CD4-positive, alpha-beta T cell treated with Interleukin-4 for 4 hours (primary cell): Measurements from ENCODE around the gene ZNF841.
"Not testable (repeated sequence)": the region's sequence is repeated elsewhere in the genome, so short reads cannot be mapped to it uniquely, and the experiment has no call there.

ENCODE experiments used
- DNase-seq: peaks from one replicate; pipeline ENCODE4 v3.0.0-alpha.2; 2020

ZNF841 gene

GRCh38 chr19:52095172-52096014 is at the start of gene ZNF841:
ZNF841 (minus strand) TSS chr19:52095765; CDS start chr19:52084801, 10,964 bp downstream.
- DNase-seq, result peak; percentile 85

- DNase-seq, result no peak
Measured at GRCh38 chr19:52142001-52142595, 46.5 kb upstream of the ZNF841 start.

DNA sequence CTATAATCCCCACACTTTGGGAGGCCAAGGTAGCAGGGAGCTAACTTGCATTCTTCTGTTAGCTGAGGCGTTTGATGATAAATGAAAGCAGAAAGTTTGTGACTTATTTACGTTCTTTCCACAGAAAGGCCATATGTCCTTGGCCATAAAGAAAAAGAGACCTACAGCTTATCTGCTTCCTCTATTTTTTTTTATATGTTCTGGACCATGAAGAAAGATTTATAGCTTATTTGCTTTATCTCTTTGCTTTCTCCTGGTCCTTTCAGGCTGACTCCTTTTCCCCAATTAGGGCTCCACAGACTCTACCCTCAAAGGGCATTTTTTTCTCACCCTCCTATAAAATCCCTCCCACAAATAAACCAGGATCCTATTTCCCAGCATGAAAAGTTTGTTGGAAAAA is 45.6 kb upstream of the ZNF841 start:
- DNase-seq, result no peak

GRCh38 chr19:52140032-52140710 is 44.6 kb upstream of the ZNF841 start:
- DNase-seq, result no peak

- peak; percentile 95 for DNase-seq
Measured at GRCh38 chr19:52139252-52140031, 43.9 kb upstream of the ZNF841 start, which contains the start of gene ZNF616. ZNF616 (minus strand) TSS chr19:52139938; CDS start chr19:52130512, 9,426 bp downstream.

GRCh38 chr19:52138983-52139251 is 43.4 kb upstream of the ZNF841 start:
- no peak for DNase-seq

- no peak for DNase-seq
Measured at GRCh38 chr19:52138278-52138982, 42.9 kb upstream of the ZNF841 start.

DNA sequence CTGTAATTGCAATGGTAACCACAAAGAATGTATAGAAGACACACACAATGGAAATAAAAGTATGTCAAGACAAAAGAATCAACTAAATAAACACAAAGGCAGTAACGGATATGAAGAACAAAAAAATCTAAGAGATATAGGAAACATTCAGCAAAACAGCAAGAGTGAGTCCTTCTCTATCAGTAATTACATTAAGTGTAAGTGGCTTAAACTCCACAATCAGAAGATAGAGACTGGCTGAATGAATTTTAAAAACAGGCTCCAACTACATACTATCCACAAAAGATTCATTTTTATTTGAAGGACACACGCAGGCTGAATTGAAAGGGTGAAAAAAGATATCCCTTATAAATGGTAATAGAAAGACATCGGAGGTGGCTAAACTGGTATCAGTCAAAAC is 24.7 kb upstream of the ZNF841 start:
- no peak for DNase-seq

DNA sequence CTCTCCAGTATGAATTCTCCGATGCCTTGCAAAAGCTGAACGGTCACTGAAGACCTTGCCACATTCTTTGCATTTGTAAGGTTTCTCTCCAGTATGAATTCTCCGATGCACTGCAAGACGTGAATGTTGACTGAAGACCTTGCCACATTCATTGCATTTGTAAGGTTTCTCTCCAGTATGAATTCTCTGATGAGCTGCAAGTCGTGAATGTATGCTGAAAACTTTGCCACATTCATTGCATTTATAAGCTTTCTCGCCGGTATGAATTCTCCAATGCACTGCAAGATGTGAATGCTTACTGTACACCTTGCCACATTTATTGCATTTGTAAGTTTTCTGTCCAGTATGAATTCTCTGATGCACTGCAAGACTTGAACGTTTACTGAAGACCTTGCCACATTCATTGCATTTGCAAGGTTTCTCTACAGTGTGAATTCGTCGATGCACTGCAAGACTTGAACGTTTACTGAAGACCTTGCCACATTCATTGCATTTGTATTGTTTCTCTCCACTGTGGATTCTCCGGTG is 20.0 kb upstream of the ZNF841 start:
- DNase-seq, result no peak

DNA sequence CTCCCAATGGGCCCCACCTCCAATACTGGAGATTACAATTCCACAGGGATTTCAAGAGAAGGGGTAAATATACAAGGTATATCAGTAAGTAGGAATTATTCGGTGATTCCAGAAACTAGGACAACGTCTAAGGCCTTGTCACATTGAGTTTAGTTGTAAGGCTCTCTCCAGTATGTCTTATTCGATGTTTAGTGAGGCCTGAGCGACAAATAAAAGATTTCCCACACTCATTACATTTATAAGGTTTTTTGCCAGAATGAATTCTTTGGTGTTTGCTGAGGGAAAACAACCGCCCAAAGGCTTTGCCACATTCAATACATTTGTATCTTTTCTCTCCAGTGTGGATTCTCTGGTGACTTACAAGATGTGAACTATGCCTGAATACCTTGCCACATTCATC is 19.1 kb upstream of the ZNF841 start:
- no peak for DNase-seq

DNA sequence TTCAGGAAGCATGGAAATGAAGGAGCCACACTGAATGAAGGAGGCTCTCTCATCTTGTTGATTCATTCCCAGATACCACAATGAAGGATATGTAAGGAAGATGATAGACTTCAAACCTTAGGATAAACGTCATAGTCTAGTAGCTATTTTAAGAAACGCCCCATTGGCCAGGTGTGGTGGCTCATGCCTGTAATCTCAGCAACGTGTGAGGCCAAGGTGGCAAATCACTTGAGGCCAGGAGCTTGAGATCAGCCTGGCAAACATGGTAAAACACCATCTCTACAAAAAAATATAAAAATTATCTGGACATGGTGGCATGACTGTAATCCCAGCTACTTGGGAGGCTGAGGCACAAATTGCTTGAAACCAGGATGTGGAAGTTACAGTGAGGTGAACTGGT is 17.1 kb upstream of the ZNF841 start:
- DNase-seq, result no peak

DNA sequence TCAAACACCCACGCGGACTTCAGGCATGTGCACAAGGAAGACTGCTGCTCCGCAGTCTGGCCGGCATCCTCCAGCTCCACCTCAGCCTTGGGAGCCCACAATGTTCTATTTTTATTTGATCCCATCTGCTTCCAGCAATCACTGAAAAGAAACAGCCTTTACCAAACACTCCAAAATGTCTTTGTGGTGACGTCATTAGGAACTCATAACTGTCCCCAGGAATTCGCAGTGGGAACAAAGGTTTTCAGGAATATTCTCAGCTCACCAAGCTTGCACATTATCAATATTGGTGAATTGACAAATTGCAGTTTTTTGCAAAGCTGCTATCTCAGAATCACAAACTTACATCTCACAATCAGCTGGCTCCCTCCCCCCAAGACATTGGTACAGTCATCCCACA is 15.2 kb upstream of the ZNF841 start:
- no peak for DNase-seq

DNA sequence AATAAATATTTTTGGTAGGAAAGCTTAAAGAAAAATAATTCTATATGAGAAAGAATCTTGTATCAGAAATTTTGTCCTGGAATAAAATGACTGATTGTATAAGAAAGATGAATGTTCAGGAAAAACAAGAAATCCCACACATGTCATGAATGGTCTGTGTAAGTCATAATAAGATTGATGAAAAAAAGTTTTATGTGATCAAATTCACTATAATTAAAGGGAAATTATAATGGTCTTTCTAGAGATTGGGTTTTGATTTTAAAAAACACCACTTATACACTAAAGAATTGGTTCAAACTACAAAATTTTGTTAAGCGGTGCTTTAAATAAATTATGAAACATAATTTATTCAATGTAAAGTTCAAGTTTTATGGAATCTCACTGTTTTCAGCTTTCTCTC is 7.2 kb upstream of the ZNF841 start:
- DNase-seq, result no peak

- no peak for DNase-seq
Measured at GRCh38 chr19:52101866-52102562, 6.4 kb upstream of the ZNF841 start.

DNA sequence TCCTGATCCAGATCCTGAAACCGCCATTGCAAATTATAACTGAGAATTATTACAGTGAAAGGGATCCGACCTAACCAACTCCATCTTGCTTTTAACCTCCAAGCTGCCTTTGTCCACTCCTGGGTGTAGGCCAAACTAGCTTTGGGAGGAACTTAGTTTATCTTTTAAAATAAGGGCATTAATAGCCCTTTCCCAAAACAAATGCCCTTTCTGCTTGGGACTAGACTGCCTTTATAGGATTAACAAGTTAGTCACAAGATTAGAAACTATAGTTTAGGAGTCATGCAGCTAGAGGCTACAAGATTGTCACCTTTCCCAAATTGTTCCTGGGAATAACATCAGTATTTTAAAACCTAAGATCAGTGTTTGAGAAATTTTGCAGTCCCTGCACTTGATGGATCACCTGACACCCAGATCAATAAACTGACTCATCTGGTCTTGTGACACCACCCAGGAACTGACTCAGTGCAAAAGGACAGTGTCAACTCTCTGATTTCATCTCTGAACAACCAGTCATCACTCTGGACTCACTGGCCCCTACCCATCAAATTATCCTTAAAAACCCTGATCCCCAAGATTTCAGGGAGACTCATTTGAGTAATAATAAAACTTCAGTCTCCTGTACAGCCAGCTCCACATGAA is 4.1 kb upstream of the ZNF841 start:
- no peak for DNase-seq

- not testable (repeated sequence) for DNase-seq
Measured at GRCh38 chr19:52096416-52096815, 851 bp upstream of the ZNF841 start.

GRCh38 chr19:52094526-52095130 is 937 bp downstream of the ZNF841 start:
- no peak for DNase-seq

DNA sequence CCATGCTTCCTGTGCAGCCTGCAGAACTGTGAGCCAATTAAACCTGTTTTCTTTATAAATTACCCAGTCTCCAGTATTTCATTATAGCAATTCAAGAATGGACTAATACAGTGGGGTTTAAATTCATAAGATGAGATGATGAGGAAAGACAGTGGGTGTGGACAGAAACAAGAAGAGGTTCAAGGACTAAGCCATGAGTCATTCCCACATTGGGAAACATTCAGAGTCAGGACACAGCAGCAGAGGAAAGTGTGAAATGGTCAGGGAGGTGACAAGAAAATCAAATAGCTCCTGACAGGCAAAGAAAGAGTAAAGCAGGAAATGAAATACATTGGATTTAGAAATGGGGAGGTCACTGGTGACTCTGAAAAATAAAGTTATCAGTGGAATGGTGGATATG is 9.1 kb downstream of the ZNF841 start:
- no peak for DNase-seq

- DNase-seq, result no peak
Measured at GRCh38 chr19:52070496-52070895, 25.1 kb downstream of the ZNF841 start.

GRCh38 chr19:52069653-52070052 is 25.9 kb downstream of the ZNF841 start:
- DNase-seq, result no peak
